B cell (primary cell): ENCODE measurements around the gene EXOC3L1.

Experiments used
- CTCF ChIP-seq: fragments of 200-600 bp; IDR thresholded peaks from one replicate; pipeline ENCODE4 v1.8.0; 2022; ENCODE audit warnings: antibody characterized with exemption, mild to moderate bottlenecking
- EZH2 ChIP-seq: IDR thresholded peaks from 2 replicates; pipeline ENCODE4 v1.6.1; 2012; ENCODE audit warnings: borderline replicate concordance, low read depth, mild to moderate bottlenecking, moderate library complexity, low read length; ENCODE audit not compliant: insufficient read depth, poor library complexity, severe bottlenecking

- TF ChIP-seq CTCF (no peak), EZH2 (no peak)
Observed at GRCh38 chr16:67234180-67234597, 44.3 kb upstream of the EXOC3L1 start.
